IMR-90 (cell line): ENCODE data around the gene SLC50A1. TPM values are rescaled to one million over a fixed set of nuclear protein-coding genes. Genes with fewer than 3 reads are reported as not detected.

Experiments used
- ATAC-seq: fragments of 200-7000 bp; cut with Tn5 transposase; 2 replicates; pipeline ENCODE4 v1.9.1; 2020; ENCODE audit warnings: low read depth, mild to moderate bottlenecking, moderate library complexity
- BruUV-seq: library from RNA; stranded (reverse); fragments of 400-500 nt; replicated peaks from 2 replicates; lab custom pipeline; 2021; lab: Mats Ljungman, UMichigan
- CTCF ChIA-PET: fragments of 300-600 bp; formaldehyde crosslinking; extraction: SDS; loops from one replicate; lab custom pipeline; 2021; ENCODE audit warnings: antibody characterized with exemption; lab: Yijun Ruan, JAX
- POLR2A ChIA-PET: fragments of 300-600 bp; sonication (Branson Sonifier 250); formaldehyde crosslinking; loops from one replicate; lab custom pipeline; 2022; ENCODE audit warnings: antibody characterized with exemption; ENCODE audit not compliant: unreplicated experiment; lab: Charles Lee
- DNase-seq: peaks from one replicate; pipeline ENCODE4 v3.0.0; 2013
- H2AFZ ChIP-seq: replicated peaks from 2 replicates; pipeline ENCODE3; 2013; ENCODE audit warnings: low read length, mild to moderate bottlenecking; ENCODE audit not compliant: poor library complexity
- H2AK5ac ChIP-seq: 2 replicates; pipeline ENCODE4 v1.6.1; 2013; ENCODE audit warnings: low read depth, low read length, inconsistent platforms
- H2AK9ac ChIP-seq: replicated peaks from 2 replicates; pipeline ENCODE3; 2013; ENCODE audit warnings: mild to moderate bottlenecking, low read depth, low read length, moderate library complexity; ENCODE audit not compliant: poor library complexity
- H2BK120ac ChIP-seq: 2 replicates; pipeline ENCODE4 v1.6.1; 2013; ENCODE audit warnings: low read depth, low read length, inconsistent platforms
- H2BK15ac ChIP-seq: 3 replicates; pipeline ENCODE4 v1.6.1; 2013; ENCODE audit warnings: low read depth, low read length, inconsistent platforms
- H2BK20ac ChIP-seq: 2 replicates; pipeline ENCODE4 v1.6.1; 2013; ENCODE audit warnings: low read depth, mild to moderate bottlenecking, inconsistent platforms, low read length, moderate library complexity
- H2BK5ac ChIP-seq: 2 replicates; pipeline ENCODE4 v1.6.1; 2013; ENCODE audit warnings: mild to moderate bottlenecking, low read depth, low read length, inconsistent platforms; ENCODE audit not compliant: poor library complexity, severe bottlenecking
- H3K14ac ChIP-seq: replicated peaks from 2 replicates; pipeline ENCODE4 v1.6.1; 2013; ENCODE audit warnings: low read depth, low read length, inconsistent platforms
- H3K18ac ChIP-seq: 2 replicates; pipeline ENCODE4 v1.6.1; 2013; ENCODE audit warnings: low read depth, low read length, control low read depth
- H3K23ac ChIP-seq: 2 replicates; pipeline ENCODE4 v1.6.1; 2013; ENCODE audit warnings: low read depth, low read length, inconsistent platforms
- H3K27ac ChIP-seq: 2 replicates; pipeline ENCODE4 v1.5.1; 2013; ENCODE audit warnings: mild to moderate bottlenecking, control low read depth, low read length; ENCODE audit not compliant: insufficient read depth
- H3K27me3 ChIP-seq: 2 replicates; pipeline ENCODE4 v1.6.1; 2013; ENCODE audit warnings: low read length; ENCODE audit not compliant: control insufficient read depth, insufficient read depth
- H3K36me3 ChIP-seq: 2 replicates; pipeline ENCODE4 v1.6.1; 2013; ENCODE audit warnings: low read length, mixed read lengths; ENCODE audit not compliant: control insufficient read depth, insufficient read depth
- H3K4ac ChIP-seq: 2 replicates; pipeline ENCODE4 v1.6.1; 2013; ENCODE audit warnings: low read depth, low read length, inconsistent platforms
- H3K4me1 ChIP-seq: 2 replicates; pipeline ENCODE4 v1.6.1; 2013; ENCODE audit warnings: low read length, mixed read lengths; ENCODE audit not compliant: control insufficient read depth, insufficient read depth
- H3K4me2 ChIP-seq: 2 replicates; pipeline ENCODE4 v1.6.1; 2013; ENCODE audit warnings: low read depth, mild to moderate bottlenecking, control low read depth, low read length, moderate library complexity
- H3K4me3 ChIP-seq: 2 replicates; pipeline ENCODE4 v1.5.1; 2013; ENCODE audit warnings: low read depth, mild to moderate bottlenecking, control low read depth, low read length, moderate library complexity; ENCODE audit not compliant: insufficient read depth
- H3K56ac ChIP-seq: 2 replicates; pipeline ENCODE4 v1.6.1; 2013; ENCODE audit warnings: low read length, inconsistent platforms; ENCODE audit not compliant: insufficient read depth; ENCODE audit errors: extremely low read depth
- H3K79me1 ChIP-seq, 2 experiments: 2 replicates each; pipeline ENCODE4 v1.6.1; 2013; ENCODE audit warnings: low read length in 2 of 2, inconsistent platforms in 1 of 2, low read depth in 1 of 2
- H3K9ac ChIP-seq: 2 replicates; pipeline ENCODE4 v1.6.1; 2013; ENCODE audit warnings: low read depth, low read length, control low read depth
- H3K9me1 ChIP-seq: 2 replicates; pipeline ENCODE4 v1.6.1; 2013; ENCODE audit warnings: low read length, inconsistent platforms; ENCODE audit not compliant: insufficient read depth
- H3K9me3 ChIP-seq: 2 replicates; pipeline ENCODE4 v1.6.1; 2013; ENCODE audit warnings: low read length; ENCODE audit not compliant: control insufficient read depth, insufficient read depth
- H4K20me1 ChIP-seq: 2 replicates; pipeline ENCODE4 v1.6.1; 2013; ENCODE audit warnings: low read length, inconsistent platforms; ENCODE audit not compliant: insufficient read depth
- H4K5ac ChIP-seq: 2 replicates; pipeline ENCODE4 v1.6.1; 2013; ENCODE audit warnings: mild to moderate bottlenecking, low read depth, low read length, control low read depth
- H4K8ac ChIP-seq, 2 experiments: 2 replicates each; pipeline ENCODE4 v1.6.1; 2013; ENCODE audit warnings: low read depth in 2 of 2, low read length in 2 of 2, control low read depth in 1 of 2, inconsistent platforms in 1 of 2
- H4K91ac ChIP-seq: 2 replicates; pipeline ENCODE4 v1.6.1; 2013; ENCODE audit warnings: low read depth, low read length, inconsistent platforms; ENCODE audit not compliant: insufficient read depth
- MAZ ChIP-seq: IDR thresholded peaks from 2 replicates; pipeline ENCODE4 v1.6.1; 2012; ENCODE audit warnings: low read depth, mild to moderate bottlenecking, low read length, improper control_type of control experiment, moderate library complexity, borderline replicate concordance
- MXI1 ChIP-seq: IDR thresholded peaks from 2 replicates; pipeline ENCODE4 v1.6.1; 2012; ENCODE audit warnings: low read depth, mild to moderate bottlenecking, low read length, moderate library complexity, borderline replicate concordance
- POLR2A ChIP-seq: IDR thresholded peaks from 2 replicates; pipeline ENCODE4 v1.6.1; 2012; ENCODE audit warnings: mild to moderate bottlenecking, low read depth, low read length
- USF2 ChIP-seq: fragments of 150-350 bp; IDR thresholded peaks from 2 replicates; pipeline ENCODE4 v1.6.1; 2017; ENCODE audit warnings: mild to moderate bottlenecking, antibody characterized with exemption, low read length, low read depth
- WGBS, 2 experiments: methylation state at CpG; one replicate each; pipeline versions ENCODE4 v1.1.5 to v1.1.7; 2013; ENCODE audit warnings: missing lambda C conversion rate in 2 of 2; ENCODE audit not compliant: insufficient read length in 1 of 2; ENCODE audit errors: extremely low coverage in 2 of 2; 5-methylcytosine and 5-hydroxymethylcytosine counted together
- dilution Hi-C: fragments of 300-500 bp; cut with HindIII; formaldehyde crosslinking; loops from one replicate; pipeline ENCODE4 v1.14.3; 2018; ENCODE audit warnings: low sequenced_read_pairs; ENCODE audit not compliant: unreplicated experiment
- in situ Hi-C: fragments of 300-500 bp; cut with MboI; formaldehyde crosslinking; loops from 3 replicates; pipeline ENCODE4 v1.14.3; 2019; ENCODE audit warnings: low sequenced_read_pairs, inconsistent platforms, mixed read lengths
- intact Hi-C: fragments of 100-400 bp; cut with micrococcal nuclease; formaldehyde crosslinking; loops from 2 replicates; pipeline ENCODE4 v1.10.0; 2022
- polyA plus RNA-seq, 3 experiments: library from polyadenylated mRNA; depleted of rRNA; stranded (reverse); fragments of >200 nt; gene quantifications; 2 replicates each; pipeline ENCODE4 v1.2.3, GENCODE V29; 2012; ENCODE audit warnings: low replicate concordance in 1 of 3
- total RNA-seq: library from RNA; depleted of rRNA; stranded (reverse); fragments of >200 nt; gene quantifications from 2 replicates; pipeline ENCODE4 v1.2.3, GENCODE V29; 2012

Gene SLC50A1
- total and polyA plus RNA-seq, 2 of the 4 experiments (the other 2 are of a cell fraction), result 20.6 to 20.8 TPM

GRCh38 chr1:155131285-155131684 is 4.4 kb upstream of the SLC50A1 start (continued):
- TF ChIP-seq USF2, result no peak

- Histone ChIP-seq H3K79me1 (peaks cover 3 to 14% of the 10 kb centered on the region in 2 experiments; a peak in 3 of 4 replicates), H3K9me1 (peaks cover 19% of the 10 kb centered on the region; the same call in 1 of the 2 replicates), H4K5ac (no peak overlapping the region), H3K27ac (no peak overlapping the region), H2AK5ac (no peak overlapping the region), H4K20me1 (no peaks in the 10 kb centered on the region; the same call in 1 of the 2 replicates), H3K18ac (no peak overlapping the region), H2BK120ac (no peak overlapping the region), H2AFZ (no peak overlapping the region), H2AK9ac (no peak overlapping the region), H3K23ac (no peak overlapping the region), H3K14ac (no peak overlapping the region), H2BK5ac (no peak overlapping the region), H3K27me3 (peaks cover 21% of the 10 kb centered on the region), H3K36me3 (peaks cover 6% of the 10 kb centered on the region), H3K9me3 (no peaks in the 10 kb centered on the region), H3K4me1 (peaks cover 23% of the 10 kb centered on the region), H4K91ac (no peak overlapping the region), H2BK15ac (no peak overlapping the region), H2BK20ac (no peak overlapping the region), H4K8ac (no peak overlapping the region), H3K4me3 (no peak overlapping the region), H3K4me2 (no peak overlapping the region), H3K9ac (no peak overlapping the region), H3K56ac (no peak overlapping the region), H3K4ac (no peak overlapping the region)
- 57% methylated on average over 1 of the region's 2 CpGs; no CpG with 5 or more reads in 1 of the 2 experiments for WGBS, 2 experiments
- ChIA-PET CTCF (no interaction called here), POLR2A (no interaction called here)
- ATAC-seq (no peak), DNase-seq (no peak)
- BruUV-seq, result no TSS peak
- intact Hi-C loops (no loop called here), in situ Hi-C loops (no loop called here), dilution Hi-C loops (no loop called here)
- TF ChIP-seq MXI1 (no peak), MAZ (no peak), POLR2A (no peak)
Measured at GRCh38 chr1:155131856-155132255, 3.8 kb upstream of the SLC50A1 start.
